ENCODE measurements around the gene FAM135A.

DNA sequence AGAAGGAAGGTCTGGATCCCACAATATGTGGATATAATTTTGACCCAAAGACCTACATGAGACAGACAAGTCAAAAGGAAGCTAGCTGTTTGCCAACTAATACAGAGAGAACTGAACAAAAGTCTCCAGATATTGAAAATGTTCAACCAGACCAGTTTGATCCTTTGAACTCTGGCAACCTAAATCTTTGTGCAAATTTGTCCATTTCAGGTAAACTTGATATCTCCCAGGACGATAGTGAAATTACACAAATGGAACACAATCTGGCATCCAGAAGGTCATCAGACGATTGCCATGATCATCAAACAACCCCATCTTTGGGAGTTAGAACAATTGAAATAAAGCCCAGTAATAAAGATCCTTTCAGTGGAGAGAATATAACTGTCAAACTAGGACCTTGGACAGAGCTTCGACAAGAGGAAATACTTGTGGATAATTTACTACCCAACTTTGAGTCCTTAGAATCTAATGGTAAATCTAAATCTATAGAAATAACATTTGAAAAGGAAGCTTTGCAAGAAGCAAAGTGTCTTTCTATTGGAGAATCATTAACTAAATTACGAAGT lies 111.5 kb downstream of the FAM135A start:
- TF ChIP-seq, protein P1, sequence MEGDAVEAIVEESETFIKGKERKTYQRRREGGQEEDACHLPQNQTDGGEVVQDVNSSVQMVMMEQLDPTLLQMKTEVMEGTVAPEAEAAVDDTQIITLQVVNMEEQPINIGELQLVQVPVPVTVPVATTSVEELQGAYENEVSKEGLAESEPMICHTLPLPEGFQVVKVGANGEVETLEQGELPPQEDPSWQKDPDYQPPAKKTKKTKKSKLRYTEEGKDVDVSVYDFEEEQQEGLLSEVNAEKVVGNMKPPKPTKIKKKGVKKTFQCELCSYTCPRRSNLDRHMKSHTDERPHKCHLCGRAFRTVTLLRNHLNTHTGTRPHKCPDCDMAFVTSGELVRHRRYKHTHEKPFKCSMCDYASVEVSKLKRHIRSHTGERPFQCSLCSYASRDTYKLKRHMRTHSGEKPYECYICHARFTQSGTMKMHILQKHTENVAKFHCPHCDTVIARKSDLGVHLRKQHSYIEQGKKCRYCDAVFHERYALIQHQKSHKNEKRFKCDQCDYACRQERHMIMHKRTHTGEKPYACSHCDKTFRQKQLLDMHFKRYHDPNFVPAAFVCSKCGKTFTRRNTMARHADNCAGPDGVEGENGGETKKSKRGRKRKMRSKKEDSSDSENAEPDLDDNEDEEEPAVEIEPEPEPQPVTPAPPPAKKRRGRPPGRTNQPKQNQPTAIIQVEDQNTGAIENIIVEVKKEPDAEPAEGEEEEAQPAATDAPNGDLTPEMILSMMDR (tag by site-specific recombination; IDR thresholded peaks at IDR 0.05): no peak
- TF ChIP-seq, protein P2, sequence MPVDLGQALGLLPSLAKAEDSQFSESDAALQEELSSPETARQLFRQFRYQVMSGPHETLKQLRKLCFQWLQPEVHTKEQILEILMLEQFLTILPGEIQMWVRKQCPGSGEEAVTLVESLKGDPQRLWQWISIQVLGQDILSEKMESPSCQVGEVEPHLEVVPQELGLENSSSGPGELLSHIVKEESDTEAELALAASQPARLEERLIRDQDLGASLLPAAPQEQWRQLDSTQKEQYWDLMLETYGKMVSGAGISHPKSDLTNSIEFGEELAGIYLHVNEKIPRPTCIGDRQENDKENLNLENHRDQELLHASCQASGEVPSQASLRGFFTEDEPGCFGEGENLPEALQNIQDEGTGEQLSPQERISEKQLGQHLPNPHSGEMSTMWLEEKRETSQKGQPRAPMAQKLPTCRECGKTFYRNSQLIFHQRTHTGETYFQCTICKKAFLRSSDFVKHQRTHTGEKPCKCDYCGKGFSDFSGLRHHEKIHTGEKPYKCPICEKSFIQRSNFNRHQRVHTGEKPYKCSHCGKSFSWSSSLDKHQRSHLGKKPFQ (tag by site-specific recombination; IDR thresholded peaks at IDR 0.05): no peak
- no peak for TF ChIP-seq ZNF654 (tag by site-specific recombination; IDR thresholded peaks at IDR 0.05; ENCODE audit: low read depth)
- TF ChIP-seq TCF7L2 (IDR thresholded peaks at IDR 0.05; ENCODE audit: borderline replicate concordance, low read depth, low read length): no peak
- no peak for TF ChIP-seq GLIS1 (tag by site-specific recombination; IDR thresholded peaks at IDR 0.05)
- no peak for TF ChIP-seq ZNF138 (tag by site-specific recombination; IDR thresholded peaks at IDR 0.05; ENCODE audit: borderline replicate concordance)
- TF ChIP-seq OVOL3 (tag by site-specific recombination; IDR thresholded peaks at IDR 0.05): no peak
- TF ChIP-seq ZNF354C (tag by site-specific recombination; IDR thresholded peaks at IDR 0.05; ENCODE audit: borderline replicate concordance, low read depth): no peak
- no peak for TF ChIP-seq ZNF26 (tag by site-specific recombination; IDR thresholded peaks at IDR 0.05)
- TF ChIP-seq ATF2 (tag by site-specific recombination; IDR thresholded peaks at IDR 0.05; ENCODE audit: low read depth): no peak
- TF ChIP-seq ZBTB1 (tag by site-specific recombination; IDR thresholded peaks at IDR 0.05): no peak

Measured in HEK293 (cell line).